ENCODE measurements around the gene MICAL2.

MICAL2 gene

GRCh38 chr11:12188548-12189317, 78.3 kb downstream of the MICAL2 start:
- TF ChIP-seq CTCF (IDR thresholded peaks at IDR 0.05; ENCODE audit: low read depth, low read length, missing control alignments), result no peak
- DNase-seq (ENCODE audit: low read depth), result no peak
- no peak overlapping the region; the same call in 1 of the 2 replicates for H3K4me3 ChIP-seq (ENCODE audit: low read depth, low read length)

- H3K4me3 ChIP-seq (ENCODE audit: low read depth, low read length), result no peak overlapping the region; the same call in 1 of the 2 replicates
- peak; percentile 12 for TF ChIP-seq CTCF (IDR thresholded peaks at IDR 0.05; ENCODE audit: low read depth, low read length, missing control alignments)
- DNase-seq (ENCODE audit: low read depth), result no peak
Measured at GRCh38 chr11:12189543-12190235, 79.3 kb downstream of the MICAL2 start.

DNA sequence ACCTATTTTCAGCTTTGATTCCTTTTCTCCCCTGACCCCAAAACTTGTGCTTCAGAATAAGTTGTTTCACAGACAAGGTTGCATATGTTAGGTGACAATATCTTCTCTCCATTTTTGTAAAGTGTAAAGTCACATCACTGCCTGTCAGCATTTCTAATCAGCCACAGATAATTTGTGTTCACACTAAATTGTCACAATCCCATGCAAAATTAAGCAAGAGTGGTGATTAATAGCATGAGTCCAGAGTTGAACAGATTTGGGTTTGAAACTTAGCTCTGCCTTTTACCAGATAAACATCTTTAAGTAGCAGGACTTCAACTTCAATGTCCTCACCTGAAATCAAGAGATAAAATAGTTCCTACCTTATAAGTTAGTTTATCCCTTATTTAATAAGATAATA, 80.1 kb downstream of the MICAL2 start:
- no peak for TF ChIP-seq CTCF (IDR thresholded peaks at IDR 0.05; ENCODE audit: low read depth, low read length, missing control alignments)
- no peak for DNase-seq (ENCODE audit: low read depth)
- no peak overlapping the region for H3K4me3 ChIP-seq (ENCODE audit: low read depth, low read length)

- no peak overlapping the region for H3K4me3 ChIP-seq (ENCODE audit: low read depth, low read length)
- no peak for DNase-seq (ENCODE audit: low read depth)
- no peak for TF ChIP-seq CTCF (IDR thresholded peaks at IDR 0.05; ENCODE audit: low read depth, low read length, missing control alignments)
Measured at GRCh38 chr11:12192794-12193514, 82.6 kb downstream of the MICAL2 start.

GRCh38 chr11:12193515-12194336, 83.3 kb downstream of the MICAL2 start:
- no peak for DNase-seq (ENCODE audit: low read depth)
- H3K4me3 ChIP-seq (ENCODE audit: low read depth, low read length), result no peak overlapping the region
- TF ChIP-seq CTCF (IDR thresholded peaks at IDR 0.05; ENCODE audit: low read depth, low read length, missing control alignments), result no peak

DNA sequence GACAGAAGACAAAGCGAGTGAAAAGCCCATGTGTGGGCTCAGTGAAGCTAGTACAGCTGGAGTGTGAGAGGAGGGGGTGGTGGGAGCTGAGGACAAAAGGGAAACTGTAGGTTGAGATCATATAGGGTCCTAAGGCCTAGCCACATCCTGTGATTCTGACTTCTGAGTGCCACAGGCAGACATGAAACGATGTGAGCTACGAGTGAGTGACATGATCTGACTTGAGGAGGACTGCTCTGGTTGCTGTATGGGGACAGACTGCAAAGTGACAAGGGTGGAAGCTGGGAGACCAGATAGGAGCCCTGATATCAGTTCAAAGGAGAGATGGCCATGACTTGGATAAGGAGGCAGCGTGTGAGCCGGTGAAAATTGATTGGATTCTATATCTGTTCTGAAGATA, 85.4 kb downstream of the MICAL2 start:
- TF ChIP-seq CTCF (IDR thresholded peaks at IDR 0.05; ENCODE audit: low read depth, low read length, missing control alignments), result no peak
- no peak overlapping the region for H3K4me3 ChIP-seq (ENCODE audit: low read depth, low read length)
- no peak for DNase-seq (ENCODE audit: low read depth)

Data from GM12864 (cell line).